Measurements from ENCODE around the gene HMGN4. TPM values are rescaled to one million over a fixed set of nuclear protein-coding genes. Genes with fewer than 3 reads are reported as not detected.

HMGN4 gene
- total RNA-seq, 1 donor from 2014 or later, result 43.0 TPM

DNA sequence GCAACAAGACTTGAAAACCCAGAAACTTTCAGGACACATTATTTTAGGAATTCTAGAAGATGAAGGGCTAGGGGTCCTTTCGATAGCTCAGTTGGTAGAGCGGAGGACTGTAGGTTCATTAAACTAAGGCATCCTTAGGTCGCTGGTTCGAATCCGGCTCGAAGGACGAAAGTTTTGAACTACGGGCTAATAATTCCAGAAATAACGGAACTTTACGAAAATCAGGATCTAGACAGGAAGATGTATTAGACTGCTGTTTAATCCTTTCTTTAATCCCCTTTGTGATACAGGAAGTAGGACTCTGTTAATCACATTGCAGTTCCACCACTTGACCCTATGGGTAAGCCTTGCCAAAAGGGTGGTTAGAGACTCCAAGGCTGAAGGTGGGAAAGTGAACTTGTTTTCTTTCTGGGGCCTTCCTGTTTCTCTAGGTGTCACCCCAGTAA, 37.4 kb downstream of the HMGN4 start:
- DNase-seq (ENCODE audit: extremely low read depth, low read depth, low spot score), result no peak

DNA sequence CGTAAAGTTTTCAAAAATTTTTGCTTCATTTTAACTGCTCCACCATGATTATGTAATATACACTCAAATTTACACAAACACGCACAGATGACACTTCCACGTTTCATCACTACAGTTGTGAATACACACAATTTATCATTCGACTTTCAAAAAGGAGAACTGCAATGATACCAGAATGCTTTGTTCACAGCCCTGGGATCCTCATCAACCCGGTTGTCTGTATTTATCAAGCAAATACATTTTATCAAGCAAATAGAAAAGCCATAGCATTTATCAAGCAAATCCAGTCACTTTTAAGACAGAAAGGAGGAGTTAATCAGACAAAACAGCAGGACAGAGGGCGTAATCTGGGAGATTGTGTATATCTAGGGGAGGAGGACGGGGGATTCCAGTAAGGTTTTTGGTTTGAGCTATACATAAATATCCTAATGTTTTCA, 38.3 kb downstream of the HMGN4 start:
- no peak for DNase-seq (ENCODE audit: extremely low read depth, low read depth, low spot score)

DNA sequence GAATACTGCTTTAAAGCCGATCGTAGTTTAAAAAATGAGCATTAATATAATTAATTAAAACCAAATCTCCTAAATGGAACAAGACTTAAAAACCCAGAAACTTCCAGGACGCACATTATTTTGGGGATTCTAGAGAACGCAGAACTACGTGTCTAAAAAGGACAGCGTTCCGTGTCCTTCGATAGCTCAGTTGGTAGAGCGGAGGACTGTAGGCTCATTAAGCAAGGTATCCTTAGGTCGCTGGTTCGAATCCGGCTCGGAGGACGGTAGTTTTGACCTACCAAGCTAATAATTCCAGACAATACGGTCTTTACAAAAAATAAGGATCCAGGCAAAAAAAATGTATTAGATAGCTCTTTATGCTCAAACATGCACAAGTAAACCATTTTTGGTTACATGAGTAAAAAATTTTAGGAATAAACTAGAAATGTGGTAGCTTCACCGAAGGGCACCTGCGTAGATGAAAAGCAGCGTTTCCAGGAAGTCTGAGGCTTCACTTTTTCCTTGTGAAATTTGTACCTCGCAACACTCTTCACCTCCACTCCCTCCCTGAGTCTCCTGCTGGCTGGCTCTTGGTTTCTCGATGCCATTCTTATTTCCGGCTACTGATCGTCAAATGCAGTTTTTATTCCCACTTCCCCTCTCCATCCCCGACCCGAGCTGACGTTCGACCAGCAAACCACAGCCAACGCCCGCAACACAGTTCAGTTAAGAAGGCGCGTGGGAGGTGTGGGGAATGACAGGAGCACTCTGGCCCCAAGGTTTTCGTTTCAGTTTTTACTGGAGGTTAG, 39.0 kb downstream of the HMGN4 start:
- no peak for DNase-seq (ENCODE audit: extremely low read depth, low read depth, low spot score)

DNA sequence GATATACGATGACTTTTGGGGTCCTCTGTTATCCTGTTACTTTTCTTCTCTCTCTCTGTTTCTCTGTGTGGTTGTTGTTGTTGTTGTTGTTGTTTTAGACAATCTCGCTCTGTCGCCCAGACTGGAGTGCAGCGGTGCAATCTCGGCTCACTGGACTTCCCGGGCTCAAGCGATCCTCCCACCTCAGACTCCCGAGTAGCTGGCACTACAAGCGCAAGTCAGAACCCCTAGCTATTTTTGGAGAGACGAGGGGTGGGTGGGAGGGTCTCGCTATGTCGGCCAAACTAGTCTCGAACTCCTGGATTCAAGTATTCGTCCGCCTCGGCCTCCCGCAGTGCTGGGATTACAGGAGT, 39.5 kb downstream of the HMGN4 start:
- DNase-seq (ENCODE audit: extremely low read depth, low read depth, low spot score), result no peak

DNA sequence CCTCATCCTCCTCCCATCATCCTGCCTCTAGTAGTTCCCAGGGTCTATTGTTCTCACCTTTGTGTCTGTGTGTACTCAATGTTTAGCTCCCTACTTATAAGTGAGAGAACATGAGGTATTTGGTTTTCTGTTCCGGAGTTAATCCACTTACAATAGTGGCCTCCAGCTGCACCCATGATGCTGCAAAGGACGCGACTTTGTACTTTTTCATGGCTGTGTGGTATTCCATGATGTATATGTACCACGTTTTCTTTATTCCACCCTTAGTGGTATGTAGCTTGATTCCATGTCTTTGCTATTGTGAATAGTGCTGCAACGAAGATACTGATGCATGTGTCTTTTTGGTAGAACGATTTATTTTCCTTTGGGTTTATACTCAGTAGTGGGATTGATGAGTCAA, 40.1 kb downstream of the HMGN4 start:
- no peak for DNase-seq (ENCODE audit: extremely low read depth, low read depth, low spot score)

DNA sequence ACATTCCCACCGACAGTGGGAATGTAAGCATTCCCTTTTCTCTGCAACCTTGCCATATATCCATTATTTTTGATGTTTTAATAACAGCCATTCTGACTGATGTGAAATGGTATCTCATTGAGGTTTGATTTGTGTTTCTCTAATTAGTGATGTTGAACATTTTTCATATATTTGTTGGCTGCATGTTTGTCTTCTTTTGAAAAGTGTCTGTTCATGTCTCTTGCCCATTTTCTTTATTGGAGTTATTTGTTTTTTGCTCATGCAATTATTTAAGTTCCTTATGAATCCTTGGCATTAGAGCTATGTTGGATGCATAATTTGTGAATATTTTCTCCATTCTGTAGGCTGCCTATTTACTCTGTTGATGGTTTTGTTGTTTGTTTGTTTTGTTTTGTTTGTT, 40.6 kb downstream of the HMGN4 start:
- DNase-seq (ENCODE audit: extremely low read depth, low read depth, low spot score), result no peak

DNA sequence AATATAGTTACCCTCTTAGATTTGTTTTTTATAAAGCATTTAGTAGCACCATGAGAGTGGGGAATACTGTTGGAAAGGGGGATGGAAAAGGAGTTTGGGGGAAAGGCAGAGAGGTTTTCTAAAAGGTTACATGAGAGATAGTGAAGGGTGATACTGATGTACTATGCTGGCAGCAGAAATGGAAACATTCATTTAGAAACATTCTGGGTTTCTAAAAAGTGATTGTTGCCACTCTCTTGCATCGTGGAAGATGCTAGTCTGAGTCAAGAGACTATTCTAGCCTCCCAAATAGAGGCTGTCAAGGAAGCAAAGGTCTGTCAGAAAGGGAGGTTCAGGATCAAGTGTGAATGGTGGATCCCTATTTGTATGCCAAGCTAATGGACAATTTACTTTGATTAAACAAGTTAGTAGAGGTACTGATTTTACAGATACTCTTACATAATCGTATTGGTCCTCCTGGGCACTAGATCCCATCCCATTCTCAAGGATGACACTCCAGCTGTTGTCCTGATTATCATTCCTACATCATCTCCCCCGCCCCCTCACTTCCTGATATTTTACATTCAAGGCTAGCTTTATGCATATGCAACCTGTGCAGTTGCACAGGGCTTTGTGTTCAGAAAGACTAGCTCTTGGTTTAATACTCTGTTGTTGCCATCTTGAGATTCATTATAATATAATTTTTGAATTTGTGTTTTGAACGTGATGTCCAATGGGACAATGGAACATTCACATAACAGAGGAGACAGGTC, 43.2 kb downstream of the HMGN4 start:
- DNase-seq (ENCODE audit: extremely low read depth, low read depth, low spot score), result no peak

DNA sequence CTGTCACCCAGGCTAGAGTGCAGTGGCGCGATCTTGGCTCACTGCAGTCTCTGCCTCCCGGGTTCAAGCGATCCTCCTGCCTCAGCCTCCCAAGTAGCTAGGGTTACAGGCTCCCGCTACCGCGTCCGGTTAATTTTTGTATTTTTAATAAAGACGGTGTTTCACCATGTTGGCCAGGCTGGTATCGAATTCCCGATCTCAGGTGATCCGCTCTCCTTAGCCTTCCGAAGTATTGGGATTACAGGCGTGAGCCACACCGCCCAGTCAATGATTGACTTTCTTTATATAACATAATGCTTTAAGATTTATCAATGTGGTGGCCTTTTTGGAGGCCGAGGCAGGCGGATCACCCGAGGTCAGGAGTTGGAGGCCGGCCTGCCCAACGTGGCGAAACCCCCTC, 50.8 kb downstream of the HMGN4 start:
- no peak for DNase-seq (ENCODE audit: extremely low read depth, low read depth, low spot score)

DNA sequence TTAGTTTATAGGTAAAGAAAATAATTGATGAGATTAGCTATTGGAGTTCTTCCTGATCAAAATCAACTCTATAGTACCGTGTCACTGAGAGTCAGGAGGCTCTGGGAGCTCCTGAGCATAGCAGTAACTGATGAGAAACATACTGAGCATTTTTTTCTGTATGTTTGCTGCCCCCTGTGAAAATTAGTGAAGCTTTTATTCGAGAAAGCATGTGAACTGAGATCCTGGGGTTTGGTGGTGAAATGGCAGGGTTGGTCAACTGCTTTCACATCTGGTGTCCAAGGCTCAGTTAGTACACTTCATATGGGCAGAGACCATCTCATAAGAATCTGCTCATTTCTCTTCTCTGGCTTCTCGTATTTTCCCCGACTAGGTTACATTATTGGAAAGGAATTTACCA, 54.5 kb downstream of the HMGN4 start:
- no peak for DNase-seq (ENCODE audit: extremely low read depth, low read depth, low spot score)

DNA sequence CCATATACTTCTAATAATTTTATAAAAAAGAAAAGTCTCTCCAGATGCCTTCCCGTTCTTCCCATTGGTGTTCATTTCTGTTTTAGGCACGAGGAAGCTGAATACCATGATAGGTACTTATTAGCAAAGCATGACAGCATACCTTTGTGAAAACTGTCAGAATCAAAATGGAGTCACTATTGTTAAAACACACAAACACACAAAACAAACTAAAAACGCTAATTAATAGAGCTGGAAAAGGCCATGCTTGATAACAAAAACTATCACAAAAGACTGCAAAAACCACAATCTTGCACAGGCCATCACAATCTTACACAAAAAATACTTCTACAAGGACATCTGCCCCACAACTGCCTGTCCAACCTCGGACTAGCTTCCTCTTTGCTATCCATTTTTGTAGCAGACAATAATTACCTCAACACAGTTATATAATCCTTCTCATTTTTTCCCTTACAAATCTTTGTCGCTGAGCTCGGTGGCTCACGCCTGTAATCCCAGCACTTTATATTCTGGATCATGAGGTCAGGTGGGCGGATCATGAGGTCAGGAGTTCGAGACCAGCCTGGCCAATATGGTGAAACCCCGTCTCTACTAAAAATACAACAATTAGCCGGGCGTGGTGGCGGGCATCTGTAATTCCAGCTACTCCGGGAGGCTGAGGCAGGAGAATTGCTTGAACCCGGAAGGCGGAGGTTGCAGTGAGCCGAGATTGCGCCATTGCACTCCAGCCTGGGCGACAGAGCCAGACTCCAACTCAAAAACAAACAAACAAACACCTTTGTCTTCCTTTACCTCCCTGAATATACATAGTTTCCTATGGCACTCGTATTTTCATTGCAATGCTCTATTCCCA, 55.3 kb downstream of the HMGN4 start:
- no peak for DNase-seq (ENCODE audit: extremely low read depth, low read depth, low spot score)

DNA sequence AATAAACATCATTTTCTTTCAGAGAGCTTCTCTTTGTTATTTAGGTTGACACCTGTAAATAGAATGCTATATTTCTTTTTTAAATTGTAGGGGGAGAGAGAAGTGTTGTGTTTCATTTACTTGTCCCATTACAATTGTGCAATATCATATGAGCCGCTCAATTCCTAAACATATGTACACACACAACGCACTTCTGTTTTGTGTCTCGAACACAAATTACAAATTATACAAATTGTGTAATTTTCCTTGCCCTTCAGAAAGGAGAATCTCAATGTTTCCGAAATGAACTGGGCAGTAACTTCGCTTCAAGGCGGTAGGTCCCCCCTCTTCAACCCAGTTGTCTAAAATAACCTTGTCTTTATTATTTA, 55.9 kb downstream of the HMGN4 start:
- DNase-seq (ENCODE audit: extremely low read depth, low read depth, low spot score), result no peak

DNA sequence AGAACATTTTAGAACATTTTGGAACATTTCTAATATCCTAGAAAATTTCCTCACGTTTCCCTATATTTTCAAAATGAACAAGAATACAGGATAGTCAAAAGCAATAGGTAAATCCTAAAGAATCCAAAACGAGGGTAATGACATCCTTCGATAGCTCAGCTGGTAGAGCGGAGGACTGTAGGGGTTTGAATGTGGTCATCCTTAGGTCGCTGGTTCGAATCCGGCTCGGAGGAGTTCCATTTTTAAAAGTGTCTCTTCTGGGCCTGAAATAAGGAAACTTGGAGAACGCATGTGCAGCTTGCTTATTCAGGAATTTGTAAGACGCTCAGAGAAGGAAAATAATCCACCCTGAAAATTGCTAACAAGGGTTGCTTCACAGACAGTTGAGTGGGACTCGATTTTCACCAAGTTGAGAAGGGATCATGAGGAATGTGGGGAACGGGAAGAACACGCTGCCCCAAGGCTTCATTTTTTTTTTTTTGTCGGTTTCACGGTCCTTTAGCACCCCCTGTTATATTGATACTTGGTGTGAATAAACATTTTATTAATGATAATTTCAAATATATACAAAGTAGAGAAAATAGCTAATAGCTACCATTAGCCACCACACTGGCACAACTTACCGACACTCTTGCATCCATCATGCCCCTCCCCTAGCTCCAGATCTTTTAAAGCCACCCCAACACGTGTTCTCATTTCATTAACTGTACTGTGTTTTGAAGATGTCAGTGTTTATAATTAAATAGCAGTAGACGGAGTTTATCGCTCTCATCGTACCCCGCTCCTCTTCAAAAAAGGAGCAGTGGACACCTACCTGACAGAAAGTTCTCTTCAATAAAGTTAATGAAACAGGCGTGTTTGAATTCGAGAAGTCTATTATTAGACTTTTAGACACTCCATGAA, 56.8 kb downstream of the HMGN4 start:
- DNase-seq (ENCODE audit: extremely low read depth, low read depth, low spot score), result no peak

DNA sequence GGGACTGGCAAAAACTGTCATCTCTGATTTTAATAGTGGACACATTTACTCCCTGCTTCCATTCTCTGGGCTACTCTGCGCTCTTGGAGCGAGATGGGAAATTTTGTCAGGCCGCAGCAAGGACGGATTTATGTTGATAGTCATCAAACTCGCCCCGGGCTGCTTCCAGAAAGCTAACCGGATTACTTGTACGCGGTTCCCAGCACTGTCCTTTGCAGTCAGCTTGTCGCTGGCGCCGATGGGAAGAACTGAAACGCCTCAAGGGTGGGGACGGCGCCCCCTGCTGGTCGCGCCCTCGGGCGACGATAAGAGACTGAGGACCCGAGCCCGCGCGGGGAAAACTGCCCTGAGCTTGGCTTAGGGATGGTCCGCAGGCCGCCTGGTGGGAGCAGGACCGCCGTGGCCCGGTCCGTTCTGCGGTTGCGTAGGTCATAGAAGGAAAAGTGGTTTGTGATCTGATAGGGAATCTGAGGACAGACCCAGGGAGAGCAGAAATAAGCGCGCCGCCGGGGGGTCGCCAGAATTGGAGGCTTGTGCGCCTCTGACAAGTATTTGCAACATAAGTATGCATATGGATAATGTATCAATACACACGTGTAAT, 57.6 kb downstream of the HMGN4 start:
- no peak for DNase-seq (ENCODE audit: extremely low read depth, low read depth, low spot score)

Other genes starting within 250 kb of the HMGN4 start
- gene BTN3A2, start 173.2 kb upstream of the HMGN4 start, total RNA-seq, result 16.5 and 18.0 TPM in 2 replicates
- 10.8 and 14.2 TPM in 2 replicates for gene BTN2A2, start 155.3 kb upstream of the HMGN4 start, total RNA-seq
- gene BTN3A1, start 136.1 kb upstream of the HMGN4 start, total RNA-seq, result 10.2 and 13.9 TPM in 2 replicates
- 13.0 and 16.9 TPM in 2 replicates for gene BTN3A3, start 97.9 kb upstream of the HMGN4 start, total RNA-seq
- gene BTN2A1, start 80.4 kb upstream of the HMGN4 start, total RNA-seq, result 12.2 and 21.6 TPM in 2 replicates
- not detected in 2 replicates for gene BTN1A1, start 38.1 kb upstream of the HMGN4 start, total RNA-seq
- 13.8 and 14.8 TPM in 2 replicates for gene ABT1, start 58.6 kb downstream of the HMGN4 start, total RNA-seq
- 8.7 and 11.1 TPM in 2 replicates for gene ZNF322, start 121.4 kb downstream of the HMGN4 start, total RNA-seq